Transverse colon (tissue), 4 donors: ENCODE measurements around the gene APCDD1.

Source experiments
- EP300 ChIP-seq: sonication (generic); formaldehyde crosslinking; IDR thresholded peaks from one replicate; pipeline ENCODE4 v1.6.1; 2017; ENCODE audit warnings: antibody characterized with exemption, low read depth
- POLR2A ChIP-seq: fragments of 450-650 bp; IDR thresholded peaks from one replicate; pipeline ENCODE4 v1.6.1; 2016; ENCODE audit warnings: antibody characterized with exemption, mild to moderate bottlenecking, moderate library complexity
- POLR2AphosphoS5 ChIP-seq, 3 donors: sonication (generic); formaldehyde crosslinking; IDR thresholded peaks; one replicate each; pipeline ENCODE4 v1.6.1; 2016; ENCODE audit warnings: antibody characterized with exemption in 3 of 3
- TF ChIP-seq, protein P1 (sequence below), 5 experiments: fragments of 200-600 bp in 3 of 5; fragments of 450-650 bp in 2 of 5; sonication (generic) in 3 of 5; IDR thresholded peaks; 1 replicate in 2 of 5; 2 replicates in 3 of 5; pipeline ENCODE4 v1.5.1; 2016 to 2017; ENCODE audit warnings: antibody characterized with exemption in 5 of 5, inconsistent platforms in 3 of 5, mild to moderate bottlenecking in 2 of 5, moderate library complexity in 1 of 5

DNA sequence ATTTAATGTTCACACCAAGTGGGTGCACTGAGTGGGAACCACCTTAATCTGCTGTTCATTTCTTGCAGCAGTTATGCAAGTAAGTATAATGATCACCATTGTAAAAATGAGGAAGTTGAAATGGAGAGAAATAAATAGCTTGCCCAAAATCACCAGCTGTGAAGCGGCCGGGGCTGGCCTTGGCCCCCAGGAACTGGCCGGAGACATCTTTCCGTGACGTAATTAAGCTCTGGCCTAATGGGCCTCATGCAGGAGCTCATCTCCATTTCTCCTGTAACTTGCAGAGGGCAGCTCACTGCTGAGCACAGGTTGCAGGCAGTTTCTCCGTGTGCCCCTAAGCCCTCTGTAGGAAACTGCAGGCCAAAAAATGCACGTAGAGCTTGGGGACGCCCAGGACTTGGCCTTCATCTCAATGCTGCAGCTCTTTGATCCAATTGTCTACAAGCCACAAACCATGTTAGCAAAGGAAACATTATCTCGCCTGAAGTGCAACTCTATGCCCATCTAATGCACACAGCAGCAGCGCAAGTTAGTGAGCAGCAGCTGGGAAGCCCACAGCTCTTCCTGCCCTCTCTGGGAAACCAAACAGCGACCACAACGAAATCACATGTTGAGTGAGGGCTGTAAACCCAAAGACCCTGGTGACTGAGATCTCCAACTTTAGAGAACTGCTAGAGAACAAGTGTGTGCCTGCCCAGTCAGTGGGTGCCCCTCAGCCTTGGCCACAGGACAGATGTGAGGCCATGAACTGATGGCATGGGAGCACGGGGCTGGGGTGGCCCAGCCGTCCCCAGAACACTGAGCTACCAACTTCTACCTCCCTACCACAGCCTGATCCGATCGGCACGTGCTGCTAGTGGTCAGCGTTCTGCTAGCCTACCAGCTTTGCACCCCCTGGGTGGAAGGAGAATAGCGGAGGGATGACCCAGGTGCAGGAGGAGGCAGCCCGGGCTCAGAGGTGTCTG lies 28.8 kb downstream of the APCDD1 start:
- TF ChIP-seq, protein P1, sequence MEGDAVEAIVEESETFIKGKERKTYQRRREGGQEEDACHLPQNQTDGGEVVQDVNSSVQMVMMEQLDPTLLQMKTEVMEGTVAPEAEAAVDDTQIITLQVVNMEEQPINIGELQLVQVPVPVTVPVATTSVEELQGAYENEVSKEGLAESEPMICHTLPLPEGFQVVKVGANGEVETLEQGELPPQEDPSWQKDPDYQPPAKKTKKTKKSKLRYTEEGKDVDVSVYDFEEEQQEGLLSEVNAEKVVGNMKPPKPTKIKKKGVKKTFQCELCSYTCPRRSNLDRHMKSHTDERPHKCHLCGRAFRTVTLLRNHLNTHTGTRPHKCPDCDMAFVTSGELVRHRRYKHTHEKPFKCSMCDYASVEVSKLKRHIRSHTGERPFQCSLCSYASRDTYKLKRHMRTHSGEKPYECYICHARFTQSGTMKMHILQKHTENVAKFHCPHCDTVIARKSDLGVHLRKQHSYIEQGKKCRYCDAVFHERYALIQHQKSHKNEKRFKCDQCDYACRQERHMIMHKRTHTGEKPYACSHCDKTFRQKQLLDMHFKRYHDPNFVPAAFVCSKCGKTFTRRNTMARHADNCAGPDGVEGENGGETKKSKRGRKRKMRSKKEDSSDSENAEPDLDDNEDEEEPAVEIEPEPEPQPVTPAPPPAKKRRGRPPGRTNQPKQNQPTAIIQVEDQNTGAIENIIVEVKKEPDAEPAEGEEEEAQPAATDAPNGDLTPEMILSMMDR (IDR thresholded peaks at IDR 0.05): no peak
- TF ChIP-seq POLR2AphosphoS5 (IDR thresholded peaks at IDR 0.05): no peak
- no peak for TF ChIP-seq POLR2A
- no peak for TF ChIP-seq EP300
